GM21526 (cell line): ENCODE results near the gene RHD.
"Not testable (repeated sequence)": the region's sequence is repeated elsewhere in the genome, so short reads cannot be mapped to it uniquely, and the experiment has no call there.

Source experiments
- ATAC-seq: cut with Tn5 transposase; IDR thresholded peaks from one replicate; pipeline ENCODE4 v1.9.1; 2021; ENCODE audit warnings: moderate library complexity; ENCODE audit not compliant: unreplicated experiment, low FRiP score

RHD gene

GRCh38 chr1:25272238-25272637, at the start of gene RHD:
RHD (plus strand) TSS chr1:25272509; CDS start chr1:25272548, 39 bp downstream.
- not testable (repeated sequence) for ATAC-seq

DNA sequence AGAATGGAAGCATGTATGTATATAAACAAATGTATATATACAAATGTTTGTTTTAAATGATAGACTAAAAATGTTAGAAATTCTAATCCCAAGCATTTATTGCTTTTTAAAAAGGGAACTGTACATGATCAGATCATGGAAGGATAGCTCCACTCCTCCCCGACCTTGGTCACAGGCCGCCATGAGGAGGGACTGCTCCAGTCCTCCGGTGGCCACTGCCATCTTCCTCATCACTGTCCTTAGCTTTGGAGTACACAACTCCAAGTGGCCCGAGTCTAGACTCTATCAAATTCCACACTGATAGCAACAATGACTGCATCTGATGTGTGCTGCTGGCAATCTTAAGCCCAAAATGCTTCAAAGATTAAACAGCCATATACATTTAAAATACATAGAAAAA, 49.7 kb upstream of the RHD start:
- ATAC-seq: no peak

DNA sequence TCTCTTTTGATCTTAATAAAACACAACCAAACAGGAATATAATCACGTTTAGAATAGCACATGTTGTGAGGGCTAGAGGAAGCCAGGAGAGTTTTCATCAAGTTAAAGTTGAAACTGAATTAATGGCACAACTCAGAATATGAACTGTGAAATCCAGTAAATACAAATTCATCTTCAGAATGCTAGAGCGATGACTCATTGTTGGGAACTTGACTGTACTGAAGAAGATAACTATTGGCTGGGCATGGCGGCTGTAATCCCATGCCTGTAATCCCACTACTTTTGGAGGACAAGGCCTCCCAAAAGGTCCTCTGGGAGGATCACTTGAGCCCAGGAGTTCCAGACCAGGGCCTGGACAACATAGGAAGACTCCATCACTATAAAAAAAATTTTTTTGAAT, 48.8 kb upstream of the RHD start:
- no peak for ATAC-seq

DNA sequence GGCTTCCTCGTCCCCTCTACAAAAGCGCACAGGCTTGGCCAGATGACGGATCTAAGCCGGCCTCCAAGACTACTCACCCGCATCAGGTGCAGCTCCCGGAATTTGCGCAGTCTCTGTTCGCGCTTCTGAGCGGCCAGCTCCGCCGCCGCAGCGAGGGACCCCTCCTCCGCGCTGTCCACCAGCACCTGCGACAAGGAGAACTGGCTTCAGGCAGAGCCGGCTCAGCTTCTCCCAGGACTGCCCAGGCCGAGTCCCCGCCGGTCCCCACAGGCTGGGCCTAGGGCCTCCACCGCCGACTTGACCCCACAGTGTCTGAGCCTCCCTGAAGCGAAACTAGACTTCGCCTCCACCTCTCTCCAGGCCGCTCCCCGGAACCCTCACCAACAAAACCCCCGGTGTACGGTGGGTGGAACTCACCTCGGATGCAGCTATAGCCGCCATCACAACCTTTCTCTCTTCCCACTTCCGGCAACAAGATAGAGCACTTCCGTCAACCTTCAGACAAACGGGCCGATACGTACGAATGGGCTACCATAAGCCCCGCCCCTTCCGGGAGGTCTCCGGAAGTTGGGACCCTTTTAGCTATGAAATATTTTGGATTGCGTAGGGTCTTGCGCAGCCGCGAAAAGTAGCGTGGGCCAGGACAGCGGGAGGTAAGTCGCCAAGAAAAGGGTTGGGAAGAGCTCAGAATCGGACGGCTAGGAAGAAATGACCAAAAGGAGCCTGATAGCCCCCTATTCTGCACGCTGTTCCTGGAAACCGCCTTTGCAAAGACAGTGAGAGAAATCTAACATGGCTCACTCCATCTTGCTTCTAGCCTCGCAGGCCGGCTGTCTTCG, 40.1 kb upstream of the RHD start, which contains the start of gene SYF2:
SYF2 (minus strand) TSS at position 476 of the 839 bp plus-strand sequence; CDS start at position 441, 35 bp downstream.
- ATAC-seq: peak; percentile 70

DNA sequence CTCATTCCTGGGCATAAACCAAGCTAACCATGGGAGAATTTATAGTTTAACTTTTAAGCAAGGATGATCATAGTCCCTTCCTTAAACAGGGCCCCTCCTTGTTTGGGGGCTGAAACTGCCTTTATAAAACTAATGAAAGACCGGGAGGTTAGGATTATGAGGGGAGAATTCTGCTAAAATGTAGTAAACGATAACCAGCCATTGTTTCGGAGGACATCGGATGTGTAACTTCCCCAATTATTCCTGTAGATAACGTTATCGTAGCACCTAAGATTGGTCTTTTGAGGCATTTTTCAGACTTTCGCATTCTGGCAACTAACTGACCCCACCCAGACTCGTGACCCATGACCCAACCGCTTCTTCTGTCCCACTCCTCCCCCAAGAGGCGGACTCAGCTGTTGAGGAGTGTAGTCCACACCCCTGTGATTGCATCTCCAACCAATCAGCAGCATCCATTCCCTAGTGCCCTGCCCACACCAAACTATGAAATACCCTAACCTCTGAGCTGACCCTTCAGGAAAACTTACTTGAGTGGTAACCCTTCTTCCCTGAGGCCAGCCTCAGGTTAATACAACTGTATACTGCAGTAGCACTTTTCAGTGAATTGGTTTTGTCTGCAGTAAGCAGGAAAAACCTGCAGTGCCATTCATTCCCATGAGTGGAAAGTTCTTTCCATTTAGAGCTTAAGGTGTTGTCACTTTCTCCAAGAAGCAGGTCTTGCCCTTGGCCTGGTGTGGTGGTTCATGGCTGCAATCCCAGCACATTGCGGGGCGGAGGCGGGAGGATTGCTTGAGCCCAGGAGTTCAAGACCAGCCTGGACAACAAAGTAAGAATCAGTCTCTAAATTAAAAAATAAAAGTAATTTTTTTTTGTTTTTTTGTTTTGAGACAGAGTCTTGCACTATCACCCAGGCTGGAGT, 39.2 kb upstream of the RHD start:
- no peak for ATAC-seq

- ATAC-seq: not testable (repeated sequence)
Measured at GRCh38 chr1:25235411-25235810, 36.9 kb upstream of the RHD start.

DNA sequence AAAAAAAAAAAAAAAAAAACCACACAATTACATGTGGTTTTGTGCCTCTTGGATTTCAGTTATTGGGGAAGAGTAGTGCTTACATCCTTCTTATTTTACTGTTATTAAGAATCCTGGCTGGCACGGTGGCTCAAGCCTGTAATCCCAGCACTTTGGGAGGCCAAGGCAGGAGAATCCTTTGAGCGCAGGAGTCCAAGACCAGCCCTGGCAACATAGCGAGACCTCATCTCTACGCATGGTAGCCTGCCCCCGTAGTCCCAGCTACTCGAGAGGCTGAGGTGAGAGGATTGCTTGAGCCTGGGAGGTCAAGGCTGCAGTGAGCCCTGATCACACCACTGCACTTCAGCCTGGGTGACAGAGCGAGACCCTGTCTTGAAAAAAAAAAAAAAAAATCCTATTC, 36.0 kb upstream of the RHD start:
- ATAC-seq: not testable (repeated sequence)

GRCh38 chr1:25238046-25238445, 34.3 kb upstream of the RHD start:
- no peak for ATAC-seq

DNA sequence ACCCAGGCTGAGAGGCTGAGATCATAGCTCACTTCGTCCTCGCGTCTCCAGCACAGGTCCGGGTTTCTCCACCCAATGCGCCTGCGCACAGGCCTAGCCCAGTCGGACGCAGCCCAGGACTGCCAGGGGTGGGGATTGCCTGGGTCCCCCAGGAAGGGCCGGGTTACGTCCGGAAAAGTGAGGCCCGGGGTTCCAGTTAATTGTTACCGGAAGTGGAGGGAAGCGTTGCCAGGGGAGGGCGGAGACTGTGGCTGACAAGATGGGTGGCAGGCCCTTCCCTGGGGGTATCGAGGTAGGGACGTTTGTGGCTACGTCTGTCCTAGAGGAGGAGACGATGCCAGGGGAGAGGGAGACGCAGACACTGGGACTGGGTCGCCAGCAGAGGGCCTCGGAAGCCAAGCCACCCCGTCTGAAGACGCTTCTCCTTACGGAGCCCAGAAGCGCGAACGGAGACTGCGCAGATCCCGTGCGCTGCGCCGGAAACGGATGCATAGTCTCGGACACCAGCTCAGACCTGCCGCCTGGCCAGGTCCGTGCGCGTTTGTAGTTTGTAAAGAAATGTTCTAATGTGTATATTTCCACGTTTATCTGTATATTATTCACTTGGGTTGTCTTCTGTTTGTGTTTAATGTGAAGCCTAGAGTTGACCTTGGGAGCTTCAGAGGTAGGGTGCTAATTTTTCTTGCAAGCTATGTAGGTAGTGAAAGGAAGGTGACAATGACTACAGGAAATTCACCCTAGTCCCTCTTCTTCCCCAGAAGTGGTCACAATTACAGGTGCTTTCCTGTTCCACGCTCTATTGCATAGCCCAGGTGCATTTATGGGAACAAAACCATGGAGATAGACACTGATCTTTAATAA, 32.4 kb upstream of the RHD start:
- ATAC-seq: peak; percentile 55

DNA sequence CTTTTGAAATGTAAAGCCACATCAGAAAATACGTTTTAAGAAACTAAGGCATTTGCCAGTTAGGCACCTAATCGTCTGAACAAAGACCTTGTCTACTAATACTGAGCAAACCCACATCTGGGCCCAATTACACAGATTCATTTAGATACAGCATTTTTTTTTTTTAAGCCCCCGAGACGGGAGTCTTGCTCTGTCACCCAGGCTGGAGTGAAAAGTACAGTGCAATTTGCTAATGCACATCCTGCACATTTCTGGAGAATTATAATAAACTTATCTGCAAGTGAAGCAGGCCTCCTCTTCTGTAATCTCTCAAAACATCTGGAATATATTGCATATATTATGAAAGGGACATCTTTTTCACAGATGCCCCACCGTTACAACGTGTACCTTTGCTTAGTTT, 28.4 kb upstream of the RHD start:
- ATAC-seq: no peak

GRCh38 chr1:25245393-25245792, 26.9 kb upstream of the RHD start:
- ATAC-seq: no peak

GRCh38 chr1:25245809-25246599, 26.3 kb upstream of the RHD start:
- no peak for ATAC-seq

DNA sequence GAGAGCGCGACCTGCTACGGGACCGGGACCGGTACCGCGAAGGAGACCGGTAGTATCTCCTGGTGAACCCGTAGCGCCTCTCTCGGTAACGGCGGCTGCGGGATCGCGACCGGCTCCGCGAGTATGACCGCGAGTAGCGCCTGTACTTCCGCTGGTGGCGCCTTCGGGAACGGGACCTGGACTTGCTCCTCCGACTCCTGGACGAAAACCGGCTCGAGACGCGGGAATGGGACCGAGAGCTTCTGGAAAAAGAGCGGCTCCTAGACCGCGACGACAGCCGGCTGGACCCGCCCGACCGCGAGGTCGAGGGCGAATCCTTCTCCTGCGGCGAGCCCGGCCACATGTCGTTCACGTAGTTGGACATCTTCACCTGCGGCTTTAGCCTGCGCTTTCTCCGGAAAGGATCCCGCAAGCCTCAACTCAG, 25.7 kb upstream of the RHD start:
- ATAC-seq: peak; percentile 4

GRCh38 chr1:25247024-25247828, 25.1 kb upstream of the RHD start, which contains the start of gene RSRP1:
RSRP1 (minus strand) TSS chr1:25247454; CDS start chr1:25246963, 491 bp downstream.
- ATAC-seq: peak; percentile 72

GRCh38 chr1:25247829-25248754, 24.2 kb upstream of the RHD start:
- no peak for ATAC-seq

- no peak for ATAC-seq
Measured at GRCh38 chr1:25253911-25254310, 18.4 kb upstream of the RHD start.

DNA sequence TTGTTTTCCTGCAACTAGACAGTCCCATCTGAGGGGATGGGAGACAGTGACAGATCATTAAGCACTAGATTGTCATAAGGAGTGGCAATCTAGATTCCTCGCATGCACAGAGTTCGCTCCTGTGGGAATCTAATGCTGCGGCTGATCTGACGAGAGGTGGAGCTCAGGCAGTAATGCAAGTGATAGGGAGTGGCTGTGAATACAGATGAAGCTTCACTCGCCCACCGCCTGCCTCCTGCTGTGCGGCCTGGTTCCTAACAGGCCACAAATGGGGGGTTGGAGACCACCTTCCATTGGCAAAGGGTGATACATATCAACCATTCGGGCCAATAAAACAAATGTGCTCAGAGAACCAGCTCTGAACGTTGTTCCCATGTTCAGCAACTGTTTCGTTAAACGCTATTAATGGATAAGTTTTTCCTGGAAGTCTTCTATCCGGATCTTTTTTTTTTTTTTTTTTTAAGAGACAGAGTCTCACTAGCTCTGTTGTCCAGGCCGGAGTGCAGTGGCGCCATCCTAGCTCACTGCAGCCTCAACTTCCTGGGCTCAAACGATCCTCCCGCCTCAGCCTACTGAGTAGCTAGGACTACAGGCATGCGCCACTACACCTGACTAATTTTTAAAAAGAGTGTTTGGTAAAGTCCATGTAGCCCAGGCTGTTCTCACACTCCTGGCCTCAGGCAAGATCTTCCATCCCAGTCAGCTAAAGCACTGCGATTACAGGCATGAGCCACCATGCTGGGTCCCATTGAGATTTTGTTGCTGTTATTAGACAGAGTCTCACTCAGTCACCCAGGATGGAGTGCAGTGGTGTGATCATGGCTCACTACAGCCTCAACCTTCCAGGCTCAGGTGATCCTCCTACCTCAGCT, 16.4 kb upstream of the RHD start:
- ATAC-seq: no peak
